ENCODE results near the gene SMIM35. TPM values are rescaled to one million over a fixed set of nuclear protein-coding genes. Genes with fewer than 3 reads are reported as not detected.

The SMIM35 gene
- total and polyA plus RNA-seq, 2 of the 13 experiments (the other 11 are each of a cell fraction or from before 2014, with no cell fraction given): not detected

DNA sequence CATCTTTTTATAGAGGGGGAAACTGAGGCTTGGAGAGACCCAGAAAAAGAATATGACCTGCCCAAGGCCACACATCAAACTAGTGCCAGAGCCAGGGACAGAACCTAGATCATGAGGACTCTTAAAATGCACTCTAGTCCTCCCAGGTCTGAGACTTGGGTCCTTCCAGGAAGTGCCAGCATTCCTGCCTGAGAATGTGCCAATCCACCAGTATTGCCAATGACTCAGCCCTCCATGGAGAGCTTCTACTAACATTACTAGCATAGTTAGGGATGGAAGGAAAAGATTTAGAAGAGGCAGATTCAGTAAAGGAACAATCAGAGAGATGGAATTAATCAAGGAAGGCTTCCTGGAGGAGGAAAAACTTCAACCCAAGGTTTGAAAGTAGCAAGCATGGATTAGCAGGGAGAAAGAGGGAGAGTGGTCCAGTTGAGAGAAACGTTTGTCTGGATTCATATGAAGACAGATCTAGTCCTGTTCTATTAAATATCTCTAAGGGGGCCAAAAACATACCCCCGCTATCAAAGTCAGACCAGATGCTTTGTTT is 20.1 kb upstream of the SMIM35 start:
- no peak overlapping the region for H2AFZ ChIP-seq (ENCODE audit: low read length)
- H3K79me2 ChIP-seq (ENCODE audit: insufficient read depth, low read length): no peaks in the 10 kb centered on the region
- ATAC-seq (no peak), DNase-seq (ENCODE audit: low spot score) (no peak), FAIRE-seq (no peak)
- H3K27ac ChIP-seq (ENCODE audit: extremely low read length, insufficient read depth, low read length): no peak overlapping the region
- no peak overlapping the region for H3K4me3 ChIP-seq (replicated peaks in 1 of 3; ENCODE audit: insufficient read depth in 1 of 3, low read depth in 2 of 3, low read length in 3 of 3)
- no peak overlapping the region for H3K4me2 ChIP-seq (ENCODE audit: low read depth, low read length)
- TF ChIP-seq TP53 (CRISPR knock-in tag; conservative IDR thresholded peaks at IDR 0.05) (no peak), ZGPAT (CRISPR knock-in tag; IDR thresholded peaks at IDR 0.05) (no peak), ZKSCAN8 (CRISPR knock-in tag; IDR thresholded peaks at IDR 0.05; ENCODE audit: borderline replicate concordance) (no peak), ZNF33A (CRISPR knock-in tag; IDR thresholded peaks at IDR 0.05; ENCODE audit: borderline replicate concordance) (no peak), ZNF180 (CRISPR knock-in tag; IDR thresholded peaks at IDR 0.05; ENCODE audit: borderline replicate concordance, low read depth) (no peak), FOXA3 (CRISPR knock-in tag; IDR thresholded peaks at IDR 0.05) (no peak), SYNCRIP (IDR thresholded peaks at IDR 0.05; ENCODE audit: insufficient read depth, low read depth, low read length) (no peak)
- TF ChIP-seq, protein P1, sequence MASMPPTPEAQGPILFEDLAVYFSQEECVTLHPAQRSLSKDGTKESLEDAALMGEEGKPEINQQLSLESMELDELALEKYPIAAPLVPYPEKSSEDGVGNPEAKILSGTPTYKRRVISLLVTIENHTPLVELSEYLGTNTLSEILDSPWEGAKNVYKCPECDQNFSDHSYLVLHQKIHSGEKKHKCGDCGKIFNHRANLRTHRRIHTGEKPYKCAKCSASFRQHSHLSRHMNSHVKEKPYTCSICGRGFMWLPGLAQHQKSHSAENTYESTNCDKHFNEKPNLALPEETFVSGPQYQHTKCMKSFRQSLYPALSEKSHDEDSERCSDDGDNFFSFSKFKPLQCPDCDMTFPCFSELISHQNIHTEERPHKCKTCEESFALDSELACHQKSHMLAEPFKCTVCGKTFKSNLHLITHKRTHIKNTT (CRISPR knock-in tag; IDR thresholded peaks at IDR 0.05): no peak
- TF ChIP-seq, protein P2, sequence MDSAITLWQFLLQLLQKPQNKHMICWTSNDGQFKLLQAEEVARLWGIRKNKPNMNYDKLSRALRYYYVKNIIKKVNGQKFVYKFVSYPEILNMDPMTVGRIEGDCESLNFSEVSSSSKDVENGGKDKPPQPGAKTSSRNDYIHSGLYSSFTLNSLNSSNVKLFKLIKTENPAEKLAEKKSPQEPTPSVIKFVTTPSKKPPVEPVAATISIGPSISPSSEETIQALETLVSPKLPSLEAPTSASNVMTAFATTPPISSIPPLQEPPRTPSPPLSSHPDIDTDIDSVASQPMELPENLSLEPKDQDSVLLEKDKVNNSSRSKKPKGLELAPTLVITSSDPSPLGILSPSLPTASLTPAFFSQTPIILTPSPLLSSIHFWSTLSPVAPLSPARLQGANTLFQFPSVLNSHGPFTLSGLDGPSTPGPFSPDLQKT (CRISPR knock-in tag; IDR thresholded peaks at IDR 0.05; ENCODE audit: borderline replicate concordance): no peak
- CTCF ChIA-PET (ENCODE audit: low intra/inter-chr PET ratio, low total read pairs): no interaction called here
- in situ Hi-C loops (cut with HindIII; ENCODE audit: extremely low pct_ligation_motif_present, low pct_unique_long_range_greater_than_20kb): no loop called here
- POLR2A ChIA-PET: no interaction called here
- H3K4me1 ChIP-seq (ENCODE audit: insufficient read depth, low read length): peaks cover 10% of the 10 kb centered on the region
- WGBS (ENCODE audit: low lambda C conversion rate): 35% methylated on average over 2 of the region's 2 CpGs
- no peaks in the 10 kb centered on the region for H3K9me3 ChIP-seq (ENCODE audit: low read length)
- peaks cover 5 to 31% of the 10 kb centered on the region in 2 experiments for H3K27me3 ChIP-seq (ENCODE audit: control insufficient read depth in 1 of 2, insufficient read depth in 2 of 2, low read length in 2 of 2)
- H3K36me3 ChIP-seq (replicated peaks in 1 of 2; ENCODE audit: control insufficient read depth in 1 of 2, insufficient read depth in 2 of 2, low read length in 2 of 2): no peaks in the 10 kb centered on the region
- intact Hi-C loops (cut with micrococcal nuclease; ENCODE audit: unreplicated experiment): no loop called here
- H4K20me1 ChIP-seq (ENCODE audit: insufficient read depth, low read length): no peaks in the 10 kb centered on the region
- no peak overlapping the region for H3K9ac ChIP-seq (ENCODE audit: insufficient read depth, low read depth, low read length)
- no TSS peak for BruUV-seq (replicated peaks)
